HepG2 (cell line): Measurements from ENCODE around the gene PRCD. TPM values are rescaled to one million over a fixed set of nuclear protein-coding genes. Genes with fewer than 3 reads are reported as not detected.
A peak's percentile ranks its signal among the peaks of the same experiment; 100 is the strongest.

Source experiments
- ZBTB7A ChIP-seq: sonication (generic); formaldehyde crosslinking; IDR thresholded peaks from 2 replicates; pipeline ENCODE4 v1.8.0; 2022; ENCODE audit warnings: mild to moderate bottlenecking, missing genetic modification reagents
- polyA plus RNA-seq, 8 experiments: library from polyadenylated mRNA; depleted of rRNA in 3 of 8; stranded (reverse) in 7 of 8; unstranded in 1 of 8; fragments of >200 nt; fragmentation: Illumina TruSeq in 4 of 8; extraction: Trizol in 4 of 8; gene quantifications; 2 replicates each; pipeline versions ENCODE4 v1.2.1 to v1.2.3, GENCODE V29; 2011 to 2016; ENCODE audit warnings: low read depth in 4 of 8, missing spikeins in 1 of 8, mixed read lengths in 1 of 8; ENCODE audit not compliant: insufficient read depth in 1 of 8
- total RNA-seq, 5 experiments: library from RNA; depleted of rRNA; stranded (reverse); fragments of >200 nt; fragmentation: Illumina TruSeq; extraction: Trizol; gene quantifications; 2 replicates each; pipeline ENCODE4 v1.2.3, GENCODE V29; 2016; ENCODE audit warnings: low read depth in 1 of 5
- TF ChIP-seq, protein P1 (sequence below): sonication (generic); formaldehyde crosslinking; IDR thresholded peaks from 2 replicates; pipeline ENCODE4 v1.4.0; 2020; ENCODE audit warnings: mild to moderate bottlenecking, missing genetic modification reagents
- TF ChIP-seq, protein P2 (sequence below): sonication (generic); formaldehyde crosslinking; IDR thresholded peaks from 2 replicates; pipeline ENCODE4 v1.5.0; 2020; ENCODE audit warnings: mild to moderate bottlenecking, missing genetic modification reagents

The PRCD gene
- total and polyA plus RNA-seq, 2 of the 13 experiments (the other 11 are each of a cell fraction or from before 2014, with no cell fraction given) = 0.51 TPM; not detected in 1

DNA sequence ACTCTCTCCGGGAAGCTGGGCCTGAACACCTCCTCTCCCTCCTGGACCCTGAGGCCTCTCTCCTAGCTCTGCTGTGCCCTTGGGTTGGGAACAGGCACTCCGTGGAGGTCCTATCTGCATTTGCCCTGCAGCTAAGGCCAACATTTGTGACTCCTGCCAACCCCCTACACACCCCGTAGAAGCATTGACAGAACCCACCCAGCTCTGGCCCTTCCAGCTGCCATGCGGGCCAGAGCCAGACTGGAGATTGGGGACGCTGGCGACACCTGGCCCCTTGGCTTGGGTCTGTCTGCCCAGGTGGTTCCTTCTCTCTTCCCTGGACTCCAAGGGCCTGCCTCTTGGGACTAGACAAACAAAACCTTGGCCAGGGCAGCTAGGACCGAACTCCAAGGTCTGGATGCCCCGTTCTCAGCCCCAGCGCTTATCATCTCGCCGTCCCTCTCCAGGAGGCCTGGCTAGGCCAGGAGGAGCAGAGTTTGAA lies 38.0 kb upstream of the PRCD start (continued):
- TF ChIP-seq, protein P1, sequence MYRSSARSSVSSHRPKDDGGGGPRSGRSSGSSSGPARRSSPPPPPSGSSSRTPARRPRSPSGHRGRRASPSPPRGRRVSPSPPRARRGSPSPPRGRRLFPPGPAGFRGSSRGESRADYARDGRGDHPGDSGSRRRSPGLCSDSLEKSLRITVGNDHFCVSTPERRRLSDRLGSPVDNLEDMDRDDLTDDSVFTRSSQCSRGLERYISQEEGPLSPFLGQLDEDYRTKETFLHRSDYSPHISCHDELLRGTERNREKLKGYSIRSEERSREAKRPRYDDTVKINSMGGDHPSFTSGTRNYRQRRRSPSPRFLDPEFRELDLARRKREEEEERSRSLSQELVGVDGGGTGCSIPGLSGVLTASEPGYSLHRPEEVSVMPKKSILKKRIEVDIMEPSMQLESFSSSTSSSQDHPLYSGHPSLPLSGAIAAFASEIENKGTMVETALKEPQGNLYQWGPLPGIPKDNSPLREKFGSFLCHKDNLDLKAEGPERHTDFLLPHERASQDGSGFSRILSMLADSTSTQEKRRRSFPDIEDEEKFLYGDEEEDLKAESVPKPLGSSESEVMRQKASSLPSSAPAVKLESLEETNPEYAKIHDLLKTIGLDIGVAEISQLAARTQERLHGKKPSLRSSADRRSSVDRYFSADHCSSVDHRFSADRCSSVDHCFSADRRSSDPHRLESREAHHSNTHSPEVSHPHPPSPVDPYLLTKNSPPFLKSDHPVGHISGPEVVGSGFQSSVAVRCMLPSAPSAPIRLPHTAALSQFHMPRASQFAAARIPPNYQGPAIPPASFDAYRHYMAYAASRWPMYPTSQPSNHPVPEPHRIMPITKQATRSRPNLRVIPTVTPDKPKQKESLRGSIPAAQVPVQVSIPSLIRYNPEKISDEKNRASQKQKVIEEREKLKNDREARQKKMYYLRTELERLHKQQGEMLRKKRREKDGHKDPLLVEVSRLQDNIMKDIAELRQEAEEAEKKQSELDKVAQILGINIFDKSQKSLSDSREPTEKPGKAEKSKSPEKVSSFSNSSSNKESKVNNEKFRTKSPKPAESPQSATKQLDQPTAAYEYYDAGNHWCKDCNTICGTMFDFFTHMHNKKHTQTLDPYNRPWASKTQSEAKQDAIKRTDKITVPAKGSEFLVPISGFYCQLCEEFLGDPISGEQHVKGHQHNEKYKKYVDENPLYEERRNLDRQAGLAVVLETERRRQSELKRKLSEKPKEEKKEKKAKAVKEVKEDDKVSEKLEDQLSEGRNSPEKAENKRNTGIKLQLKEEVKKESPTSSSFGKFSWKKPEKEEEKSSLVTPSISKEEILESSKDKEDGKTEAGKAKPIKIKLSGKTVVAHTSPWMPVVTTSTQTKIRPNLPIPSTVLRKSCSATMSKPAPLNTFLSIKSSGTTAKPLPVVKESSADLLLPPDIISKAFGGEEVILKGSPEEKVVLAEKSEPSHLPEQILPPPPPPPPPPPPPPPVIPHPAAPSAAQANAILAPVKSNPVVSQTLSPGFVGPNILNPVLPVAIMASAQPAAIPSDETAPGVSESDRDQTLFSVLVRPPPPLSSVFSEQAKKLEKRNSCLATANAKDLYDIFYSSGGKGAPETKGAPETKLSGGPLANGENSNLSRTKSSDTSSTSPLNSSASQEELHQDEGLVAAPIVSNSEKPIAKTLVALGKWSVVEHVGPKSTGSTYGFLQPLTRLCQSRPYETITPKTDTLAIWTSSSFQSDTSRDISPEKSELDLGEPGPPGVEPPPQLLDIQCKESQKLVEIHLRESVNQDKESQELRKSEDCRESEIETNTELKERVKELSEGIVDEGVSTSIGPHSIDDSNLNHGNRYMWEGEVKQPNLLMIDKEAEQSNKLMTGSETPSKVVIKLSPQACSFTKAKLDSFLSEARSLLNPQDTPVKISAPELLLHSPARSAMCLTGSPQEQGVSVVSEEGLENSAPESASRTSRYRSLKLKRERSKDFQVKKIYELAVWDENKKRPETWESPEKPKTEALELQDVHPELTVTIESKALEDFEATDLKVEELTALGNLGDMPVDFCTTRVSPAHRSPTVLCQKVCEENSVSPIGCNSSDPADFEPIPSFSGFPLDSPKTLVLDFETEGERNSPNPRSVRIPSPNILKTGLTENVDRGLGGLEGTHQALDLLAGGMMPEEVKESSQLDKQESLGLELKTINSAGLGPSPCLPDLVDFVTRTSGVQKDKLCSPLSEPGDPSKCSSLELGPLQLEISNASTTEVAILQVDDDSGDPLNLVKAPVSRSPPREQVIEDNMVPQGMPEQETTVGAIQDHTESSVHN (CRISPR knock-in tag) = peak; percentile 57; the same call in 1 of the 2 replicates
- TF ChIP-seq, protein P2, sequence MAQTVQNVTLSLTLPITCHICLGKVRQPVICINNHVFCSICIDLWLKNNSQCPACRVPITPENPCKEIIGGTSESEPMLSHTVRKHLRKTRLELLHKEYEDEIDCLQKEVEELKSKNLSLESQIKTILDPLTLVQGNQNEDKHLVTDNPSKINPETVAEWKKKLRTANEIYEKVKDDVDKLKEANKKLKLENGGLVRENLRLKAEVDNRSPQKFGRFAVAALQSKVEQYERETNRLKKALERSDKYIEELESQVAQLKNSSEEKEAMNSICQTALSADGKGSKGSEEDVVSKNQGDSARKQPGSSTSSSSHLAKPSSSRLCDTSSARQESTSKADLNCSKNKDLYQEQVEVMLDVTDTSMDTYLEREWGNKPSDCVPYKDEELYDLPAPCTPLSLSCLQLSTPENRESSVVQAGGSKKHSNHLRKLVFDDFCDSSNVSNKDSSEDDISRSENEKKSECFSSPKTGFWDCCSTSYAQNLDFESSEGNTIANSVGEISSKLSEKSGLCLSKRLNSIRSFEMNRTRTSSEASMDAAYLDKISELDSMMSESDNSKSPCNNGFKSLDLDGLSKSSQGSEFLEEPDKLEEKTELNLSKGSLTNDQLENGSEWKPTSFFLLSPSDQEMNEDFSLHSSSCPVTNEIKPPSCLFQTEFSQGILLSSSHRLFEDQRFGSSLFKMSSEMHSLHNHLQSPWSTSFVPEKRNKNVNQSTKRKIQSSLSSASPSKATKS (CRISPR knock-in tag) = no peak
- no peak; the same call in 1 of the 2 replicates for TF ChIP-seq ZBTB7A
